GOT3 (cell line): ENCODE measurements around the gene PLEKHF1.

Source experiments
- DNase-seq: peaks from one replicate; lab custom pipeline; 2025; ENCODE audit warnings: mixed read lengths; lab: John Stamatoyannopoulos, UW

Gene PLEKHF1

GRCh38 chr19:29634423-29635130 lies 30.7 kb upstream of the PLEKHF1 start:
- no peak for DNase-seq

- no peak for DNase-seq
These were observed 29.3 kb upstream of the PLEKHF1 start for GRCh38 chr19:29635963-29636362.

- DNase-seq: no peak
These were observed 28.5 kb upstream of the PLEKHF1 start for GRCh38 chr19:29636553-29637360.

- DNase-seq: no peak
These were observed 26.2 kb upstream of the PLEKHF1 start for GRCh38 chr19:29639086-29639485.

- no peak for DNase-seq
These were observed 25.0 kb upstream of the PLEKHF1 start for GRCh38 chr19:29640231-29640630.

GRCh38 chr19:29641597-29641996 lies 23.7 kb upstream of the PLEKHF1 start:
- DNase-seq: no peak

GRCh38 chr19:29643361-29643935 lies 21.8 kb upstream of the PLEKHF1 start:
- DNase-seq: no peak

- DNase-seq: no peak
These were observed 21.1 kb upstream of the PLEKHF1 start for GRCh38 chr19:29644210-29644609.

GRCh38 chr19:29645491-29645867 lies 19.8 kb upstream of the PLEKHF1 start:
- DNase-seq: no peak

- DNase-seq: no peak
These were observed 19.4 kb upstream of the PLEKHF1 start for GRCh38 chr19:29645911-29646310.

- DNase-seq: no peak
These were observed 14.4 kb upstream of the PLEKHF1 start for GRCh38 chr19:29650772-29651387.

GRCh38 chr19:29651622-29652394 lies 13.5 kb upstream of the PLEKHF1 start:
- no peak for DNase-seq

GRCh38 chr19:29653398-29653797 lies 11.9 kb upstream of the PLEKHF1 start:
- no peak for DNase-seq

GRCh38 chr19:29655648-29656335 lies 9.5 kb upstream of the PLEKHF1 start:
- DNase-seq: no peak

GRCh38 chr19:29658221-29658991 lies 6.9 kb upstream of the PLEKHF1 start:
- DNase-seq: no peak

GRCh38 chr19:29660835-29661234 lies 4.4 kb upstream of the PLEKHF1 start:
- DNase-seq: no peak

GRCh38 chr19:29662278-29662603 lies 3.0 kb upstream of the PLEKHF1 start:
- no peak for DNase-seq

- peak; percentile 34 for DNase-seq
These were observed 2.5 kb upstream of the PLEKHF1 start for GRCh38 chr19:29662604-29663404.

GRCh38 chr19:29663861-29664752 lies 1.2 kb upstream of the PLEKHF1 start:
- no peak for DNase-seq
